ENCODE measurements around the gene MPHOSPH6. TPM values are rescaled to one million over a fixed set of nuclear protein-coding genes. Genes with fewer than 3 reads are reported as not detected.

Gene MPHOSPH6
- total RNA-seq, 3 donors from 2014 or later = 24.0 to 70.4 (median 60.0) TPM

DNA sequence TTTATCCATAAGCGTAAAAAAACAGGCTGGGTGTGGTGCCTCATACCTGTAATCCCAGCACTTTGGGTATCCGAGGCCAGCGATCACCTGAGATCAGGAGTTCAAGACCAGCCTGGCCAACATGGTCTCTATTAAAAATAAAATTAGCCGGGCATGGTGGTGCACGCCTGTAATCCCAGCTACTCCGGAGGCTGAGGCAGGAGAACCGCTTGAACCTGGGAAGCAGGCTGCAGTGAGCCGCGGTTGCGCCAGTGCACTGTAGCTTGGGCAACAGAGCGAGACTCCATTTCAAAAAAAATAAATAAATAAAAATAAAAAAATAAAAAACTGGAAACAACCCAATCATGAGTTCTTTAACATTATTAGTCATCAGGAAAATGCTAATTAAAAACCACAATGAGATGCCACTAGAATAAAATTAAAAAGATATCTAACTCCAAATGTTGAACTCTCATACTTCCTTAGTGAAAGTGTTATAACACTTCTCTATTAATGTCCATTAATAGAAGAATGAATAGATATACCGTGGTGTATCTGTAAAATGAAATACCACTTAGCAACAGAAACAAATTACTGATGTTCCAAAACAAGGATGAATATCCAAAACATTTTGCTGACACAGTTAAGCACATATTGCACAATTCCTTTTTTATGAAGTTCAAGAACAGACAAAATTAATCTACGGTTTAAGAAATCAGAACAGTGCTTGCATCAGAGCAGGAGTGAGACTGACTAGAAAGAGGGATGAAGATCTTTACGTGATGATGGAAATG, 13.1 kb downstream of the MPHOSPH6 start:
- H3K27ac ChIP-seq = peak overlapping the region in 1 of 2 donors; percentile 73
- DNase-seq (ENCODE audit: low spot score in 2 of 2) = no peak
- H3K36me3 ChIP-seq = no peaks in the 10 kb centered on the region
- TF ChIP-seq, protein P1, sequence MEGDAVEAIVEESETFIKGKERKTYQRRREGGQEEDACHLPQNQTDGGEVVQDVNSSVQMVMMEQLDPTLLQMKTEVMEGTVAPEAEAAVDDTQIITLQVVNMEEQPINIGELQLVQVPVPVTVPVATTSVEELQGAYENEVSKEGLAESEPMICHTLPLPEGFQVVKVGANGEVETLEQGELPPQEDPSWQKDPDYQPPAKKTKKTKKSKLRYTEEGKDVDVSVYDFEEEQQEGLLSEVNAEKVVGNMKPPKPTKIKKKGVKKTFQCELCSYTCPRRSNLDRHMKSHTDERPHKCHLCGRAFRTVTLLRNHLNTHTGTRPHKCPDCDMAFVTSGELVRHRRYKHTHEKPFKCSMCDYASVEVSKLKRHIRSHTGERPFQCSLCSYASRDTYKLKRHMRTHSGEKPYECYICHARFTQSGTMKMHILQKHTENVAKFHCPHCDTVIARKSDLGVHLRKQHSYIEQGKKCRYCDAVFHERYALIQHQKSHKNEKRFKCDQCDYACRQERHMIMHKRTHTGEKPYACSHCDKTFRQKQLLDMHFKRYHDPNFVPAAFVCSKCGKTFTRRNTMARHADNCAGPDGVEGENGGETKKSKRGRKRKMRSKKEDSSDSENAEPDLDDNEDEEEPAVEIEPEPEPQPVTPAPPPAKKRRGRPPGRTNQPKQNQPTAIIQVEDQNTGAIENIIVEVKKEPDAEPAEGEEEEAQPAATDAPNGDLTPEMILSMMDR (IDR thresholded peaks at IDR 0.05) = no peak
- TF ChIP-seq POLR2A (IDR thresholded peaks at IDR 0.05) (no peak), POLR2AphosphoS5 (IDR thresholded peaks at IDR 0.05) (no peak)
- H3K27me3 ChIP-seq = no peaks in the 10 kb centered on the region
- intact Hi-C loops (cut with DNase I; ENCODE audit: low total_unique reads) = no loop called here
- H3K9me3 ChIP-seq = no peaks in the 10 kb centered on the region
- H3K4me3 ChIP-seq = no peak overlapping the region
- H3K4me1 ChIP-seq = peaks cover 0 to 5% of the 10 kb centered on the region in 2 donors

- DNase-seq (ENCODE audit: low spot score in 2 of 2) = no peak
These were observed 17.3 kb downstream of the MPHOSPH6 start for GRCh38 chr16:82152641-82153112.

DNA sequence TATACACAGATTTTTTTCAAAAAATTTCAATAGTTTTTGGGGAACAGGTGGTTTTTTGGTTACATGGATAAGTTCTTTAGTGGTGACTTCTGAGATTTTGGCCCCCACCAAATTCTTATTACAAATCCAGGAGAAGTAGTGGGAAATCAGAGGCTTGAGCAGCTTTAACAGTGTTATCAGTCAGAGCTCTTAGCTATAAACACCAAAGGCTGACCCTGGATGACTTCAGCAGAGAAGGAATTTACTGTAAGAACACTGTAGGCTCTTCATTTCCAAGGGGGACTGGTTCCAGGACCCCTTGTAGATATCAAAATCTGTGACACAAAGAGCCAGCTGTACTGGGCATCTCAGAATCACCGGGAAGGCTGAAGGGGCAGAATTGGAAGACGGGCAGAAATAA, 17.8 kb downstream of the MPHOSPH6 start:
- no peak overlapping the region for H3K27ac ChIP-seq

More at GRCh38 chr16:82152641-82153112, 17.3 kb downstream of the MPHOSPH6 start:
- H3K4me1 ChIP-seq = peaks cover 0 to 2% of the 10 kb centered on the region in 2 donors
- no peak overlapping the region for H3K4me3 ChIP-seq
- no peaks in the 10 kb centered on the region for H3K36me3 ChIP-seq
- intact Hi-C loops (cut with DNase I; ENCODE audit: low total_unique reads) = no loop called here
- H3K27me3 ChIP-seq = no peaks in the 10 kb centered on the region
- no peak overlapping the region for H3K27ac ChIP-seq
- H3K9me3 ChIP-seq = no peaks in the 10 kb centered on the region
- no peak for TF ChIP-seq POLR2A (IDR thresholded peaks at IDR 0.05)
- TF ChIP-seq POLR2AphosphoS5 (IDR thresholded peaks at IDR 0.05) = no peak
- TF ChIP-seq, protein P1 (IDR thresholded peaks at IDR 0.05) = no peak

GRCh38 chr16:82150549-82150948, 19.5 kb downstream of the MPHOSPH6 start:
- Histone ChIP-seq H3K27ac (peak overlapping the region; percentile 33 to 40), H3K4me1 (no peaks in the 10 kb centered on the region), H3K36me3 (no peaks in the 10 kb centered on the region), H3K9me3 (no peaks in the 10 kb centered on the region), H3K27me3 (no peaks in the 10 kb centered on the region), H3K4me3 (no peak overlapping the region)
- intact Hi-C loops (cut with DNase I; ENCODE audit: low total_unique reads) = no loop called here
- DNase-seq (ENCODE audit: low spot score in 2 of 2) = no peak
- no peak for TF ChIP-seq POLR2AphosphoS5 (IDR thresholded peaks at IDR 0.05)
- TF ChIP-seq, protein P1 (IDR thresholded peaks at IDR 0.05) = no peak
- TF ChIP-seq POLR2A (IDR thresholded peaks at IDR 0.05) = no peak

More for the DNA sequence above, 17.8 kb downstream of the MPHOSPH6 start:
- no peak overlapping the region for H3K4me3 ChIP-seq
- no peaks in the 10 kb centered on the region for H3K36me3 ChIP-seq
- intact Hi-C loops (cut with DNase I; ENCODE audit: low total_unique reads) = no loop called here
- TF ChIP-seq POLR2A (IDR thresholded peaks at IDR 0.05) (no peak), POLR2AphosphoS5 (IDR thresholded peaks at IDR 0.05) (no peak)
- TF ChIP-seq, protein P1 (IDR thresholded peaks at IDR 0.05) = no peak
- no peak for DNase-seq (ENCODE audit: low spot score in 2 of 2)
- H3K4me1 ChIP-seq = no peaks in the 10 kb centered on the region
- H3K9me3 ChIP-seq = no peaks in the 10 kb centered on the region
- H3K27me3 ChIP-seq = no peaks in the 10 kb centered on the region

- Histone ChIP-seq H3K36me3 (no peaks in the 10 kb centered on the region), H3K27me3 (no peaks in the 10 kb centered on the region), H3K4me3 (no peak overlapping the region), H3K4me1 (no peaks in the 10 kb centered on the region), H3K27ac (no peak overlapping the region), H3K9me3 (no peaks in the 10 kb centered on the region)
- TF ChIP-seq POLR2AphosphoS5 (IDR thresholded peaks at IDR 0.05) = no peak
- TF ChIP-seq, protein P1 (IDR thresholded peaks at IDR 0.05) = no peak
- TF ChIP-seq POLR2A (IDR thresholded peaks at IDR 0.05) = no peak
- DNase-seq (ENCODE audit: low spot score in 2 of 2) = no peak
- intact Hi-C loops (cut with DNase I; ENCODE audit: low total_unique reads) = no loop called here
These were observed 20.5 kb downstream of the MPHOSPH6 start for GRCh38 chr16:82149536-82149935.
